ENCODE data around the gene PGAM1. TPM values are rescaled to one million over a fixed set of nuclear protein-coding genes. Genes with fewer than 3 reads are reported as not detected.
"Not testable (repeated sequence)": the region's sequence is repeated elsewhere in the genome, so short reads cannot be mapped to it uniquely, and the experiment has no call there.

PGAM1 gene
- total RNA-seq, 1 donor from 2014 or later = 324 TPM

GRCh38 chr10:97459933-97460332 lies 33.9 kb downstream of the PGAM1 start:
- no peak for ATAC-seq

- no peak for ATAC-seq
Measured at GRCh38 chr10:97462309-97462708, 36.3 kb downstream of the PGAM1 start.

GRCh38 chr10:97463363-97464132 lies 37.6 kb downstream of the PGAM1 start:
- ATAC-seq = peak; percentile 73

- ATAC-seq = no peak
Measured at GRCh38 chr10:97464226-97464625, 38.2 kb downstream of the PGAM1 start.

GRCh38 chr10:97465982-97466381 lies 40.0 kb downstream of the PGAM1 start:
- no peak for ATAC-seq

- ATAC-seq = peak; percentile 23
Measured at GRCh38 chr10:97466755-97467154, 40.8 kb downstream of the PGAM1 start.

GRCh38 chr10:97468162-97468561 lies 42.2 kb downstream of the PGAM1 start:
- ATAC-seq = peak; percentile 80

GRCh38 chr10:97468781-97469180 lies 42.8 kb downstream of the PGAM1 start:
- ATAC-seq = peak; percentile 41

GRCh38 chr10:97474918-97475317 lies 48.9 kb downstream of the PGAM1 start:
- ATAC-seq = no peak

GRCh38 chr10:97475936-97476594 lies 50.1 kb downstream of the PGAM1 start:
- peak; percentile 71 for ATAC-seq

- not testable (repeated sequence) for ATAC-seq
Measured at GRCh38 chr10:97479410-97479809, 53.4 kb downstream of the PGAM1 start.

- no peak for ATAC-seq
Measured at GRCh38 chr10:97479939-97480338, 53.9 kb downstream of the PGAM1 start.

- ATAC-seq = peak; percentile 45
Measured at GRCh38 chr10:97481071-97481470, 55.1 kb downstream of the PGAM1 start.

- no peak for ATAC-seq
Measured at GRCh38 chr10:97482381-97482780, 56.4 kb downstream of the PGAM1 start.

Other genes starting within 250 kb of the PGAM1 start
- 0.16 TPM for gene SLIT1, start 240.2 kb upstream of the PGAM1 start, total RNA-seq
- gene ARHGAP19, start 133.6 kb upstream of the PGAM1 start, total RNA-seq = 10.1 TPM
- 1.6 TPM for gene FRAT1, start 106.9 kb upstream of the PGAM1 start, total RNA-seq
- 8.4 TPM for gene FRAT2, start 91.5 kb upstream of the PGAM1 start, total RNA-seq
- gene RRP12, start 24.9 kb upstream of the PGAM1 start, total RNA-seq = 25.8 TPM
- gene EXOSC1, start 19.8 kb downstream of the PGAM1 start, total RNA-seq = 30.8 TPM
- 23.0 TPM for gene ZDHHC16, start 20.0 kb downstream of the PGAM1 start, total RNA-seq
- gene MMS19, start 72.2 kb downstream of the PGAM1 start, total RNA-seq = 44.0 TPM
- 5.1 TPM for gene UBTD1, start 72.7 kb downstream of the PGAM1 start, total RNA-seq
- 0.56 TPM for gene ANKRD2, start 146.6 kb downstream of the PGAM1 start, total RNA-seq
- 1.7 TPM for gene HOGA1, start 158.2 kb downstream of the PGAM1 start, total RNA-seq
- 0.16 TPM for gene C10orf62, start 163.5 kb downstream of the PGAM1 start, total RNA-seq
- 1.9 TPM for gene MORN4, start 207.3 kb downstream of the PGAM1 start, total RNA-seq
- 13.0 TPM for gene PI4K2A, start 214.5 kb downstream of the PGAM1 start, total RNA-seq

All from esophagus mucosa (tissue), 1 donor.